T-cell (primary cell): ENCODE results near the gene TCL1A. TPM values are rescaled to one million over a fixed set of nuclear protein-coding genes. Genes with fewer than 3 reads are reported as not detected.

Source experiments
- ATAC-seq, 4 experiments: fragments of 200-7000 bp in 3 of 4; fragments of 150-1000 bp in 1 of 4; cut with Tn5 transposase; replicated peaks in 1 of 4; 1 replicate in 3 of 4; 2 replicates in 1 of 4; pipeline ENCODE4 v1.10.0; 2021; ENCODE audit warnings: moderate library complexity in 3 of 4, mild to moderate bottlenecking in 2 of 4, moderate number of reproducible peaks in 1 of 4
- CTCF ChIA-PET, 2 donors: fragments of 300-600 bp; sonication (Branson Sonifier 250); formaldehyde crosslinking; loops; one replicate each; lab custom pipeline; 2022; ENCODE audit warnings: antibody characterized with exemption in 2 of 2; lab: Charles Lee
- POLR2A ChIA-PET, 2 donors: fragments of 300-600 bp; sonication (Branson Sonifier 250); formaldehyde crosslinking; loops; one replicate each; lab custom pipeline; 2022; ENCODE audit warnings: antibody characterized with exemption in 2 of 2; lab: Charles Lee
- DNase-seq, 35 experiments: peaks; one replicate each; pipeline versions ENCODE4 v3.0.0 to v3.0.0-alpha.2; 2013 to 2023
- H3K27ac ChIP-seq: one replicate; pipeline ENCODE4 v1.5.1; 2013; ENCODE audit warnings: low read length
- H3K27me3 ChIP-seq, 2 experiments: replicated peaks in 1 of 2; 1 replicate in 1 of 2; 2 replicates in 1 of 2; pipeline versions ENCODE4 v1.6.1 to v1.7.0; 2013; ENCODE audit warnings: low read length in 1 of 2, mixed read lengths in 1 of 2; ENCODE audit not compliant: control insufficient read depth in 2 of 2, insufficient read depth in 2 of 2; ENCODE audit errors: extremely low read depth in 1 of 2
- H3K36me3 ChIP-seq, 2 donors: 1 replicate in 1 of 2; 2 replicates in 1 of 2; pipeline versions ENCODE4 v1.6.1 to v1.7.0; 2013; ENCODE audit warnings: low read length in 1 of 2; ENCODE audit not compliant: control insufficient read depth in 2 of 2, insufficient read depth in 1 of 2; ENCODE audit errors: extremely low read depth in 1 of 2
- H3K4me1 ChIP-seq, 2 experiments: 1 replicate in 1 of 2; 2 replicates in 1 of 2; pipeline versions ENCODE4 v1.6.1 to v1.7.0; 2013; ENCODE audit warnings: low read length in 2 of 2, mixed read lengths in 1 of 2; ENCODE audit not compliant: insufficient read depth in 2 of 2, control insufficient read depth in 1 of 2; ENCODE audit errors: extremely low read depth in 1 of 2
- H3K4me3 ChIP-seq, 2 donors: 1 replicate in 1 of 2; 2 replicates in 1 of 2; pipeline versions ENCODE4 v1.5.1 to v1.7.0; 2013; ENCODE audit warnings: mild to moderate bottlenecking in 2 of 2, low read length in 1 of 2, moderate library complexity in 1 of 2; ENCODE audit not compliant: control insufficient read depth in 1 of 2; ENCODE audit errors: extremely low read depth in 1 of 2
- H3K9me3 ChIP-seq: 2 replicates; pipeline ENCODE4 v1.7.0; 2013
- H3K27ac Mint-ChIP-seq, 2 donors: one replicate each; pipeline ENCODE4 v1.8.0; 2020 to 2021; ENCODE audit warnings: mild to moderate bottlenecking in 2 of 2, mixed read lengths in 2 of 2
- H3K27me3 Mint-ChIP-seq, 2 donors: one replicate each; pipeline ENCODE4 v1.8.0; 2021 to 2022; ENCODE audit warnings: mixed read lengths in 2 of 2
- H3K36me3 Mint-ChIP-seq: one replicate; pipeline ENCODE4 v1.8.0; 2021; ENCODE audit warnings: mixed read lengths
- H3K4me1 Mint-ChIP-seq, 3 donors: one replicate each; pipeline ENCODE4 v1.8.0; 2020 to 2022; ENCODE audit warnings: mixed read lengths in 3 of 3, mild to moderate bottlenecking in 1 of 3
- H3K4me3 Mint-ChIP-seq, 3 donors: one replicate each; pipeline ENCODE4 v1.8.0; 2020 to 2022; ENCODE audit warnings: mild to moderate bottlenecking in 3 of 3, mixed read lengths in 3 of 3, moderate library complexity in 3 of 3
- H3K9me3 Mint-ChIP-seq, 3 donors: one replicate each; pipeline ENCODE4 v1.8.0; 2020 to 2022; ENCODE audit warnings: mixed read lengths in 3 of 3
- WGBS: methylation state at CpG from one replicate; pipeline ENCODE4 v1.1.5; 2013; ENCODE audit warnings: missing lambda C conversion rate; ENCODE audit not compliant: insufficient coverage; 5-methylcytosine and 5-hydroxymethylcytosine counted together
- total RNA-seq, 35 experiments: library from RNA in 6 of 35; stranded (reverse) in 6 of 35; fragments of 120-200 nt in 1 of 35; gene quantifications; one replicate each; pipeline versions ENCODE4 v1.2.1 to v1.2.4 and lab custom pipeline; 2013 to 2026

TCL1A gene
- total RNA-seq, 5 donors from 2014 or later (not counting 1 experiment from before 2014, with no cell fraction given): 1.4 to 22.5 (median 2.6) TPM

- H3K27ac ChIP-seq: no peak overlapping the region
- no peaks in the 10 kb centered on the region for H3K36me3 ChIP-seq
- H3K27me3 Mint-ChIP-seq: peaks cover 14 to 28% of the 10 kb centered on the region in 2 donors
Measured at GRCh38 chr14:95686935-95687334, 27.0 kb downstream of the TCL1A start.

GRCh38 chr14:95685978-95686922 is 27.7 kb downstream of the TCL1A start, which contains the start of gene TCL1B:
Gene TCL1B, plus strand, starts transcription at chr14:95686426. Its CDS starts 42 bp downstream, at chr14:95686468.
- no peak within 1 kb of the TSS for H3K4me3 Mint-ChIP-seq
- no peak for ATAC-seq
- DNase-seq: no peak
- ChIA-PET CTCF (interaction anchor here in 1 of 2 donors (0.8 kb wide), 2 partner anchors 16 to 126 kb away, joined by 3 to 4 read pairs; no protein-coding TSS in a partner anchor), POLR2A (interaction anchor here (0.6 kb wide), 2 partner anchors 224 to 569 kb away, joined by 3 read pairs; no protein-coding TSS in a partner anchor)
- 90% methylated on average over 29 of the region's 38 CpGs for WGBS
- no peaks in the 10 kb centered on the region for H3K9me3 Mint-ChIP-seq
- Histone ChIP-seq H3K27me3 (peaks cover 0 to 30% of the 10 kb centered on the region in 2 experiments), H3K4me1 (no peaks in the 10 kb centered on the region), H3K9me3 (no peaks in the 10 kb centered on the region), H3K4me3 (no peak within 1 kb of the TSS), H3K36me3 (no peaks in the 10 kb centered on the region), H3K27ac (no peak within 1 kb of the TSS)
- peaks cover 0 to 2% (median 0%) of the 10 kb centered on the region in 3 donors for H3K4me1 Mint-ChIP-seq
- no peaks in the 10 kb centered on the region for H3K36me3 Mint-ChIP-seq
- H3K27ac Mint-ChIP-seq: no peak within 1 kb of the TSS
- peaks cover 14 to 26% of the 10 kb centered on the region in 2 donors for H3K27me3 Mint-ChIP-seq

More at GRCh38 chr14:95686935-95687334, 27.0 kb downstream of the TCL1A start:
- Mint-ChIP-seq H3K4me3 (no peak overlapping the region), H3K36me3 (no peaks in the 10 kb centered on the region), H3K27ac (no peak overlapping the region), H3K9me3 (no peaks in the 10 kb centered on the region), H3K4me1 (peaks cover 0 to 2% (median 0%) of the 10 kb centered on the region in 3 donors)
- no peak for ATAC-seq
- H3K4me3 ChIP-seq: no peak overlapping the region
- ChIA-PET CTCF (no interaction called here), POLR2A (interaction anchor here in 1 of 2 donors (0.6 kb wide), 1 partner anchor 570 kb away, joined by 3 read pairs; no protein-coding TSS in a partner anchor)
- H3K4me1 ChIP-seq: no peaks in the 10 kb centered on the region
- 80% methylated on average over 1 of the region's 2 CpGs for WGBS
- no peaks in the 10 kb centered on the region for H3K9me3 ChIP-seq
- H3K27me3 ChIP-seq: peaks cover 0 to 33% of the 10 kb centered on the region in 2 experiments
- no peak for DNase-seq

GRCh38 chr14:95683793-95684192 is 30.1 kb downstream of the TCL1A start:
- H3K27ac Mint-ChIP-seq: no peak overlapping the region
- H3K4me1 Mint-ChIP-seq: peaks cover 0 to 2% (median 0%) of the 10 kb centered on the region in 3 donors
- H3K36me3 Mint-ChIP-seq: no peaks in the 10 kb centered on the region
- ChIA-PET CTCF (interaction anchor here (0.6 to 1.2 kb wide), 2 partner anchors 121 to 257 kb away, joined by 3 to 7 read pairs; no protein-coding TSS in a partner anchor), POLR2A (no interaction called here)
- peaks cover 15 to 27% of the 10 kb centered on the region in 2 donors for H3K27me3 Mint-ChIP-seq
- Histone ChIP-seq H3K4me3 (no peak overlapping the region), H3K36me3 (no peaks in the 10 kb centered on the region), H3K4me1 (no peaks in the 10 kb centered on the region), H3K9me3 (no peaks in the 10 kb centered on the region), H3K27ac (no peak overlapping the region), H3K27me3 (peaks cover 0 to 26% of the 10 kb centered on the region in 2 experiments)
- peak in 1 of 4 experiments; percentile 45 for ATAC-seq
- H3K4me3 Mint-ChIP-seq: no peak overlapping the region
- peak in 13 of 35 experiments; percentile 1 to 48 (median 8) for DNase-seq
- no peaks in the 10 kb centered on the region for H3K9me3 Mint-ChIP-seq
- WGBS: 19% methylated on average over 3 of the region's 4 CpGs

- CTCF ChIA-PET: interaction anchor here in 1 of 2 donors (0.7 kb wide), 1 partner anchor 238 kb away, joined by 3 read pairs; no protein-coding TSS in a partner anchor
Measured at GRCh38 chr14:95681153-95681552, 32.8 kb downstream of the TCL1A start.

GRCh38 chr14:95679998-95680735 is 33.8 kb downstream of the TCL1A start:
- Histone ChIP-seq H3K9me3 (no peaks in the 10 kb centered on the region), H3K27me3 (peaks cover 0 to 19% of the 10 kb centered on the region in 2 experiments), H3K27ac (no peak overlapping the region), H3K4me1 (no peaks in the 10 kb centered on the region), H3K36me3 (no peaks in the 10 kb centered on the region), H3K4me3 (no peak overlapping the region)
- Mint-ChIP-seq H3K4me1 (no peaks in the 10 kb centered on the region), H3K27me3 (peaks cover 37 to 39% of the 10 kb centered on the region in 2 donors), H3K36me3 (no peaks in the 10 kb centered on the region), H3K27ac (no peak overlapping the region), H3K9me3 (no peaks in the 10 kb centered on the region), H3K4me3 (no peak overlapping the region)
- POLR2A ChIA-PET: no interaction called here
- CTCF ChIA-PET: interaction anchor here (0.6 to 0.7 kb wide), 2 partner anchors 237 to 386 kb away, joined by 3 read pairs; no protein-coding TSS in a partner anchor
- WGBS: 28% methylated on average over 6 of the region's 8 CpGs
- DNase-seq (no peak), ATAC-seq (no peak)

More at GRCh38 chr14:95681153-95681552, 32.8 kb downstream of the TCL1A start:
- Mint-ChIP-seq H3K27ac (no peak overlapping the region), H3K9me3 (no peaks in the 10 kb centered on the region), H3K27me3 (peaks cover 31 to 35% of the 10 kb centered on the region in 2 donors), H3K4me3 (no peak overlapping the region), H3K36me3 (no peaks in the 10 kb centered on the region), H3K4me1 (peaks cover 0 to 2% (median 0%) of the 10 kb centered on the region in 3 donors)
- Histone ChIP-seq H3K9me3 (no peaks in the 10 kb centered on the region), H3K27me3 (peaks cover 0 to 21% of the 10 kb centered on the region in 2 experiments), H3K27ac (no peak overlapping the region), H3K36me3 (no peaks in the 10 kb centered on the region), H3K4me3 (no peak overlapping the region), H3K4me1 (no peaks in the 10 kb centered on the region)
- DNase-seq (no peak), ATAC-seq (no peak)
- WGBS: 71% methylated on average over 1 of the region's 2 CpGs
- POLR2A ChIA-PET: no interaction called here
